HEK293 (cell line): ENCODE results near the gene AEBP1.

Experiments used
- CTCF ChIA-PET: fragments of 350-600 bp; formaldehyde crosslinking; extraction: SDS; loops from one replicate; lab custom pipeline; 2021; ENCODE audit warnings: antibody characterized with exemption; lab: Yijun Ruan, JAX
- POLR2A ChIA-PET: fragments of 300-600 bp; formaldehyde crosslinking; extraction: SDS; loops from one replicate; lab custom pipeline; 2020; ENCODE audit warnings: antibody characterized with exemption, inconsistent platforms; lab: Yijun Ruan, JAX
- H3K27ac ChIP-seq: fragments of 200-500 bp; sonication (Bioruptor generic); 2 replicates; pipeline ENCODE4 v1.5.1; 2014; ENCODE audit warnings: low read depth, low read length, control low read depth, inconsistent platforms; ENCODE audit errors: extremely low read depth
- H3K36me3 ChIP-seq, 2 experiments: fragments of 200-500 bp in 1 of 2; sonication (Bioruptor generic) in 1 of 2; 1 replicate in 1 of 2; 2 replicates in 1 of 2; pipeline ENCODE4 v1.5.1; 2014 to 2017; ENCODE audit warnings: inconsistent platforms in 2 of 2, low read length in 2 of 2; ENCODE audit not compliant: control insufficient read depth in 2 of 2, insufficient read depth in 1 of 2
- H3K4me1 ChIP-seq: fragments of 200-500 bp; sonication (Bioruptor generic); 2 replicates; pipeline ENCODE4 v1.5.1; 2014; ENCODE audit warnings: mild to moderate bottlenecking, low read length, inconsistent platforms; ENCODE audit not compliant: control insufficient read depth, insufficient read depth
- H3K4me3 ChIP-seq: 2 replicates; pipeline ENCODE4 v1.5.1; 2011; ENCODE audit warnings: low read depth, mild to moderate bottlenecking, control low read depth, low read length, moderate library complexity
- H3K9me3 ChIP-seq: fragments of 200-500 bp; sonication (Bioruptor generic); 2 replicates; pipeline ENCODE4 v1.5.1; 2014; ENCODE audit warnings: low read depth, low read length, inconsistent platforms; ENCODE audit not compliant: control insufficient read depth, insufficient read depth
- AEBP2 ChIP-seq: fragments of 450-650 bp; formaldehyde crosslinking; IDR thresholded peaks from 2 replicates; pipeline ENCODE4 v1.5.1; 2016; ENCODE audit warnings: missing biosample characterization, missing genetic modification characterization, borderline replicate concordance
- EGR2 ChIP-seq: fragments of 450-650 bp; formaldehyde crosslinking; IDR thresholded peaks from 2 replicates; pipeline ENCODE4 v1.5.1; 2016; ENCODE audit warnings: low read depth, missing biosample characterization, missing genetic modification characterization
- SETDB1 ChIP-seq: IDR thresholded peaks from one replicate; pipeline ENCODE4 v1.6.1; 2017; ENCODE audit warnings: mild to moderate bottlenecking, low read length, moderate library complexity, mixed read lengths; ENCODE audit not compliant: insufficient read length
- ZBTB10 ChIP-seq: fragments of 450-650 bp; formaldehyde crosslinking; IDR thresholded peaks from 2 replicates; pipeline ENCODE4 v1.5.1; 2016; ENCODE audit warnings: missing biosample characterization, missing genetic modification characterization
- ZBTB11 ChIP-seq: fragments of 450-650 bp; formaldehyde crosslinking; conservative IDR thresholded peaks from 2 replicates; pipeline ENCODE4 v1.5.1; 2016; ENCODE audit warnings: low read depth, missing biosample characterization, missing genetic modification characterization
- ZBTB48 ChIP-seq: fragments of 450-650 bp; formaldehyde crosslinking; IDR thresholded peaks from 2 replicates; pipeline ENCODE4 v1.5.1; 2016; ENCODE audit warnings: missing biosample characterization, missing genetic modification characterization
- ZBTB7A ChIP-seq: fragments of 450-650 bp; formaldehyde crosslinking; IDR thresholded peaks from 2 replicates; pipeline ENCODE4 v1.5.1; 2016; ENCODE audit warnings: low read depth, missing biosample characterization, missing genetic modification characterization
- ZNF174 ChIP-seq: fragments of 450-650 bp; formaldehyde crosslinking; IDR thresholded peaks from 2 replicates; pipeline ENCODE4 v1.5.0; 2017; ENCODE audit warnings: missing biosample characterization, mild to moderate bottlenecking, missing genetic modification characterization
- ZNF292 ChIP-seq: fragments of 450-650 bp; formaldehyde crosslinking; IDR thresholded peaks from 2 replicates; pipeline ENCODE4 v1.5.1; 2016; ENCODE audit warnings: low read depth, missing biosample characterization, missing genetic modification characterization, borderline replicate concordance
- ZNF350 ChIP-seq: fragments of 450-650 bp; formaldehyde crosslinking; IDR thresholded peaks from 2 replicates; pipeline ENCODE4 v1.5.0; 2017; ENCODE audit warnings: missing biosample characterization, mild to moderate bottlenecking, missing genetic modification characterization
- ZNF416 ChIP-seq: fragments of 450-650 bp; formaldehyde crosslinking; IDR thresholded peaks from 2 replicates; pipeline ENCODE4 v1.5.1; 2016; ENCODE audit warnings: missing biosample characterization, missing genetic modification characterization
- ZNF558 ChIP-seq: fragments of 450-650 bp; formaldehyde crosslinking; IDR thresholded peaks from 2 replicates; pipeline ENCODE4 v1.5.1; 2016; ENCODE audit warnings: missing biosample characterization, missing genetic modification characterization
- ZNF660 ChIP-seq: fragments of 450-650 bp; IDR thresholded peaks from 2 replicates; pipeline ENCODE4 v1.5.1; 2018; ENCODE audit warnings: missing biosample characterization, mild to moderate bottlenecking, missing genetic modification characterization
- ZNF704 ChIP-seq: fragments of 450-650 bp; formaldehyde crosslinking; IDR thresholded peaks from 2 replicates; pipeline ENCODE4 v1.5.1; 2016; ENCODE audit warnings: missing biosample characterization, missing genetic modification characterization
- ZSCAN16 ChIP-seq: fragments of 450-650 bp; formaldehyde crosslinking; IDR thresholded peaks from 2 replicates; pipeline ENCODE4 v1.5.1; 2016; ENCODE audit warnings: missing biosample characterization, missing genetic modification characterization

Gene AEBP1

GRCh38 chr7:44162785-44163395, 58.7 kb downstream of the AEBP1 start:
- Histone ChIP-seq H3K4me3 (no peak overlapping the region), H3K9me3 (no peaks in the 10 kb centered on the region), H3K4me1 (no peaks in the 10 kb centered on the region)
- CTCF ChIA-PET: interaction anchor here (0.6 to 1.2 kb wide), 3 partner anchors 33 to 72 kb away, joined by 3 to 5 read pairs (median 3); no protein-coding TSS in a partner anchor
- TF ChIP-seq ZBTB48 (tag by site-specific recombination): no peak
- no peak for TF ChIP-seq ZNF174 (tag by site-specific recombination)
- no peak for TF ChIP-seq AEBP2
- no peak for TF ChIP-seq ZBTB10 (tag by site-specific recombination)
- no peak for TF ChIP-seq ZNF558
- no peak for TF ChIP-seq ZNF704 (tag by site-specific recombination)
- TF ChIP-seq ZNF660: no peak
- no peak for TF ChIP-seq ZNF416 (tag by site-specific recombination)
- no peak for TF ChIP-seq ZNF292 (tag by site-specific recombination)
- no peak for TF ChIP-seq ZNF350 (tag by site-specific recombination)
- TF ChIP-seq ZSCAN16 (tag by site-specific recombination): no peak
- TF ChIP-seq ZBTB11 (tag by site-specific recombination): no peak
- TF ChIP-seq ZBTB7A (tag by site-specific recombination): no peak
- TF ChIP-seq, all 188 proteins: peak for 0
- no peak overlapping the region for H3K27ac ChIP-seq
- H3K36me3 ChIP-seq: no peaks in the 10 kb centered on the region
- POLR2A ChIA-PET: no interaction called here

- TF ChIP-seq EGR2 (no peak), SETDB1 (no peak)
- POLR2A ChIA-PET: no interaction called here
- no peaks in the 10 kb centered on the region for H3K4me1 ChIP-seq
- no peaks in the 10 kb centered on the region for H3K9me3 ChIP-seq
- CTCF ChIA-PET: interaction anchor here (1.2 kb wide), 2 partner anchors 32 to 33 kb away, joined by 3 to 5 read pairs; no protein-coding TSS in a partner anchor
- H3K27ac ChIP-seq: no peak overlapping the region
- no peak overlapping the region for H3K4me3 ChIP-seq
- no peaks in the 10 kb centered on the region for H3K36me3 ChIP-seq
Measured at GRCh38 chr7:44163591-44163990, 59.4 kb downstream of the AEBP1 start.
